ENCODE results near the gene ZBTB4. TPM values are rescaled to one million over a fixed set of nuclear protein-coding genes. Genes with fewer than 3 reads are reported as not detected.
A peak's percentile ranks its signal among the peaks of the same experiment; 100 is the strongest.

ZBTB4 gene
- total and polyA plus RNA-seq, 9 of the 15 experiments (the other 6 are each of a cell fraction or from before 2014, with no cell fraction given), result 0.92 to 6.9 (median 3.3) TPM

GRCh38 chr17:7483255-7484066, 4.0 kb upstream of the ZBTB4 start (continued):
- TF ChIP-seq, protein P1, sequence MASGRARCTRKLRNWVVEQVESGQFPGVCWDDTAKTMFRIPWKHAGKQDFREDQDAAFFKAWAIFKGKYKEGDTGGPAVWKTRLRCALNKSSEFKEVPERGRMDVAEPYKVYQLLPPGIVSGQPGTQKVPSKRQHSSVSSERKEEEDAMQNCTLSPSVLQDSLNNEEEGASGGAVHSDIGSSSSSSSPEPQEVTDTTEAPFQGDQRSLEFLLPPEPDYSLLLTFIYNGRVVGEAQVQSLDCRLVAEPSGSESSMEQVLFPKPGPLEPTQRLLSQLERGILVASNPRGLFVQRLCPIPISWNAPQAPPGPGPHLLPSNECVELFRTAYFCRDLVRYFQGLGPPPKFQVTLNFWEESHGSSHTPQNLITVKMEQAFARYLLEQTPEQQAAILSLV (tag; IDR thresholded peaks at IDR 0.05), result no peak
- TF ChIP-seq FOXJ3 (CRISPR knock-in tag; IDR thresholded peaks at IDR 0.05) (no peak), HSF4 (CRISPR knock-in tag; IDR thresholded peaks at IDR 0.05; ENCODE audit: borderline replicate concordance) (no peak), FOS (IDR thresholded peaks at IDR 0.05; ENCODE audit: extremely low read depth, insufficient read length) (no peak), RAD51 (IDR thresholded peaks at IDR 0.05; ENCODE audit: borderline replicate concordance, low read depth) (no peak), ETV5 (CRISPR knock-in tag; IDR thresholded peaks at IDR 0.05; ENCODE audit: low read depth) (peak; percentile 56; the same call in 1 of the 2 replicates), ZBTB26 (CRISPR knock-in tag; IDR thresholded peaks at IDR 0.05) (no peak), KLF1 (tag; IDR thresholded peaks at IDR 0.05) (no peak), ZNF280B (CRISPR knock-in tag; IDR thresholded peaks at IDR 0.05) (no peak), CGGBP1 (CRISPR knock-in tag; IDR thresholded peaks at IDR 0.05) (no peak), ZNF165 (CRISPR knock-in tag; IDR thresholded peaks at IDR 0.05; ENCODE audit: borderline replicate concordance) (no peak), ZC3H4 (CRISPR knock-in tag; IDR thresholded peaks at IDR 0.05; ENCODE audit: borderline replicate concordance) (no peak; the same call in 1 of the 2 replicates), ZBTB40 (IDR thresholded peaks at IDR 0.05) (no peak), ZBTB40 (CRISPR knock-in tag; IDR thresholded peaks at IDR 0.05) (no peak)
